ENCODE results near the gene ZEB1.
"Not testable (repeated sequence)": the region's sequence is repeated elsewhere in the genome, so short reads cannot be mapped to it uniquely, and the experiment has no call there.

ZEB1 gene

DNA sequence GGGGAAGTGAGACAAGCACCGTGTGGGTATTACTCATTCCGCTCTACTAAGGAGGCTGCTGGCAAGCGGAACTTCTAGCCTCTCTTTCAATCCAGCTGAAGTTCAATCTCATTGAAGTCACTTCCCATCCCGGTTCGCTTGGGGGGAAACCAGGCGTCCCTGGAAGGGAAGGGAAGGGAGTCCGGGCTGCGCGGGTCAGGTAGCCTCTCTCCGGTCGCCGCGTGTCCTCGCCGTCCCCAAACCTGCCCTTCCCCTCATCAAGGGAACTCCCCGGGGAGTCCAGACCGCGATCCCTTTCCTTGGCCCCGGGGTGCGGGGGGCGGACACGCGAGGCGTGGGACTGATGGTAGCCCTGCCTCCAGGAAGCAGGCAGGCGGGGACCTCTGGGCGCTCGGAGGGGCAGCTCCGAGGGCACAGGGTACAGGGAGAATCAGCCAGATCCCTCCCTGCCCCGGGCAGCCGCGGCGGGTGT is 598 bp upstream of the ZEB1 start:
- DNase-seq (ENCODE audit: low read depth in 2 of 2) = peak in 1 of 2 donors; percentile 40

DNA sequence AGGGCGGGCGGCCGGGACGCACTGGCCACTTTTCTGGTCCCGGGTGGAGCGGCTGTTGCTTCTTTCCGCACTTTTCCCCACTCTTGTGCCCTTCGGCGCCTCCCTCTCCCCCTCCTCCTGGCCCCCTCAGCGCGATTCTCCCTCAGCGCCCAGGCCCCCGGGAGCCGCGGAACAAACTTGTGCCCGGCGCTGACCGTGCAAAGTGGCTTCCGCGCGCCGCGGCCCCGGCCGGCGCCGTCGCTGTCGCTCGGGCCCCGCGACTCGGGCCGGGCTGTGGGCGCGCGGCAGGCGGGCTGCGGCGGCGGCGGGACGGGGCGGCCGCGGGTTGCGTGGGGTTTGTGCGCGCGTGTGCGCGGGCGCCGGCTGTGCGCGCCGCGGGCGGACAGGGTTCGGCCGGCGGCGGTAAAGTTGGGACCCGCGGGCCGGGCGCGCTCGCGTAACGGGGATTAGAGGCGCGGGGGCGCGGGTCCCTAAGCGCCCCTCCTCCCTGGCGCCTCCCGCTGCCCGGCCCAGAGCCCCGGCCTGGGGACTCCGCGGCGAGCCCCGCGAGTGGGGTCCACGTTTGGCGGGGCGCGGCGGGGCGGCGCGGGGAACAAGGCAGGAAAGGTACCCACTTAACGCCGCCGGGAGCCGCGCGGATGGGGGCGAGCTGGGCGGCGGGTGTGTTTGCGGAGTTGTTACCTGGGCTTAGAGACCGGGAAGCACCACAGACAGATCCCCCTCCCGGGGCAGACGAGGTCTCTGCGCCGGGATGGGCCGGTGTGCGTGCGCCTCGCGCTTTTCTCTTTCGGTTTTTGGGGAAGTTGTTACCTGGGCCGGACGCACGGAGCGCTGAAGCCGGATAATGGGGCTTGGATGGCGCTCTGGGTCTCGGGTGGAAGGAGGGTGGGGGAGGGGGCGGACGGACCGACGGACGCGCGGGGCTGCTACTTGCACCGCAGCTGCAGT is 860 bp downstream of the ZEB1 start:
- DNase-seq (ENCODE audit: low read depth in 2 of 2) = peak; percentile 33 to 35

DNA sequence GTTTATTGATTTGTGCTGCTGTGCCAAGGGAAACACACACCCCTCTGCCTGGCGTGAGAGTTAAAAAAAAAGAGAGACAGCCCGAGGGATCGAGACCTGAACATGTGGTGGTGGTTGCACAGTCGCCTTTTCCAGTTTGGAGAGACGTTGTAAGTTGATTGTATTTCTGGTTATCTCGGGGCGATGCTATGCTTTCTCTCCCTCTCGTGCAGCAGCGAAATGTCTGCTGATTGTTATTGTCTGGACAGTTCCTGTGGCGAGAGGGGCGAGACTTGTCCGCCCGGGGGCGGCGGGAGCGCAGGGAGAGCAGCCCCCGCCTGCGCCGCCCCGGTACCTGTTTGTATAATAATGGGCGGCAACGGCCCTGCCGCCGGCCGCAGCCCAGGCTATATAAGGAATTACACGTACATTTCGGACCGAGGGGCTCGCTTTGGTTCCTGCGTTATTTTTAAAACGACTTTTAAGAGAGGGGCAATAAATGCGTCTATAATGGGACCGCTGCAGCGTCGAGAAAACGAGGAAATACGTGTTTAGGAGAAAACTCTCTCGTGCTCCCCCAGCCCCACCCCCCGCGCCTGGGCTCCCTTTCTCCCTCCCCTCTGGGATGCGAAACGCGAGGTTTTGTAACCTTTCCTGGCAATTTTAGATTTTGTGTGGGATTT is 1.7 kb downstream of the ZEB1 start:
- no peak for DNase-seq (ENCODE audit: low read depth in 2 of 2)

DNA sequence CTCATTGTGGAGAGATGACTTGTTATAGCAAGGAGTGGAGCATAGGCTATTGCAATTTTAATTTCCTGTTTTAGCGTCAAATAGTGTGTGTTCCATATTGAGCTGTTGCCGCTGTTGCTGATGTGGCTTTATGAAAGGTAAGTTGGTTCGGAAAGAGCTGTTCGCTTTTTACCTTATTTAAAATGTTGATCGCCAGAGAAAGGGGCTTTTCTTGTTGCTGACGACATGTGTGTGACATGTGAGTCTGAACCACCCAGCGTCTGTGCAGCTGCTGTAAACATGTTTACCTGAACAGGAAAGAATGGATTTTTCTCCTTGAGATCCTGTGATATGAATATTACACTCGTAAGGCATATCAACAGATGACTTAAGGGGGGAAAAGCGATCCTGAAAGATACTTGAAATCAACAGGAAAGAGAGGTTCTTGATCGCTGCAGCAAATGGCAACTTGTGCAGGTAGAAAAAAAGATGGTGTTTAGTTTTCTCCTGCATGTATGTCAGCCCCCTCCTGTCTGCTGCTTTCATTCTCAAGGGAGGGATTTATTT is 2.5 kb downstream of the ZEB1 start:
- DNase-seq (ENCODE audit: low read depth in 2 of 2) = no peak

DNA sequence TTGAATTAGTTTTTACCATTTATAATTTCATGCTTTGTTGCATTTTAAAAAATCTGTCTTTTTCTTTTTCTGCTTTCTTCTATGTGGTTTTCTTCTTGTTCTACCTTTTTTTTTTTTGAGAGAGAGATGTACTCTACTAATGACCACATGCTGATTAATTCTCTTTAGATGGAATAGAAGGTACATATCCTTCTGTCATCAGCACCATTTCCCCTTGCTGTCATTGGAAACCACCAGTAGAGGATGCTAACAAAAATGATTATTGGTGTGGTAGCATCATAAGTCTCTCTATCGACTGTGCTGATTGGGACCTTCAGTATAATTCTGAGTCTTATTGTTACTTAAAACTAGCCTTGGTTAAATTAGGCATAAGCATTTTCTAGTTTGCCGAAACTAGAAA is 3.6 kb downstream of the ZEB1 start:
- no peak for DNase-seq (ENCODE audit: low read depth in 2 of 2)

DNA sequence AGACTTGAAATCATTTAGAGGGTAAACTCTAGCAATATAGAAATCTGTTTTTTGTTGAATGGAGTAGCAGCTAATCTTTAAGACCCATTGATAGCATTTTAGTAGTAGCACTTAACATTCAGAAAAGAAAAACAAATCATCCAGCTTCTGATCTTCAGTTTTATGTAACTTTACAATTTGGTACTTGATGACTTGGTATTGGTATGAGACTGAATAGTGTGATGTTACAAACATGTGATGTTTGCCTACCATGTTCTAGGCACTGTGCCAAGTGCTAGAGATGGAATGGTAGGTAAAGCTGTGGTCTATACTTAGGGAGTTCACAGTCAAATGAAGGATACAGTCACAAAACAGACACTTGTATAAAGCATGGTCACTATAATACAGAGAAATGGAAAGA is 21.3 kb downstream of the ZEB1 start:
- no peak for DNase-seq (ENCODE audit: low read depth in 2 of 2)

DNA sequence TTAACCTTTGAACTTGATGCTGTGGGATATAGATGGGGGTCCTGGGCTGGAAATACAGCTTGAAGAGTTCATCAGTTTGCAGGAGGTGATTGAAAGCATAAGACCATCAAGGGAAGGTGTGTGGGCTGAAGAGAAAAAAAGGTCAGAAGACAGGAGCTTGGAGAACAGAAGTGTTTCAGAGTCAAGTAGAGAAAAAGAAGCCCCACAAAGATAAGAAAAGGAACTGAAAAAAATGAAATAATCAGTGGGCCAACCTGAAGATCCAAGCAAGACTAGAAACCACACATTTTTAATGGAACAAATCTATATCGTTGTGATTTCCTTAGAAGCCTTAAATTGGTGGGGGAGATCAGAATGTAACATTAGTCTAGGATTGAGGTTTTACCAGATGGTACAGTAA is 22.5 kb downstream of the ZEB1 start:
- DNase-seq (ENCODE audit: low read depth in 2 of 2) = no peak

DNA sequence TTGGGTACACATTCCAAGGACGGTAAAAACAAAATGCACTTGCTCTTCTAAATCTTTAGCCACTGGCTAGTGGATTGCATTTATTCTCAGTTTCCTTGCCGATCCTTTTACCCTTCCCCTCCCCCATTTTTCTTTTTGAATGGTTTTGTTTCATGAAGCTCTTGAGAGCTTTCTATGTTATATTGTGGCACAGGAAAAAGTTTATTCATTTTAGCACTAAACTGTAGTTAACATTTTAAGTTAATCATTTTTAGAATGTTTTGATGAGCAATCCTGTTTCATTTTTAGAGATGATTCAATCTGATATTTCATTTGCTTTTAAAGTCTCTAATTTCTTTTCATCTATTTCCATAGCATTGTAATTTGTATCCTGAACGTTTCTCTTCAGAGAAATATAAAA is 24.0 kb downstream of the ZEB1 start:
- no peak for DNase-seq (ENCODE audit: low read depth in 2 of 2)

DNA sequence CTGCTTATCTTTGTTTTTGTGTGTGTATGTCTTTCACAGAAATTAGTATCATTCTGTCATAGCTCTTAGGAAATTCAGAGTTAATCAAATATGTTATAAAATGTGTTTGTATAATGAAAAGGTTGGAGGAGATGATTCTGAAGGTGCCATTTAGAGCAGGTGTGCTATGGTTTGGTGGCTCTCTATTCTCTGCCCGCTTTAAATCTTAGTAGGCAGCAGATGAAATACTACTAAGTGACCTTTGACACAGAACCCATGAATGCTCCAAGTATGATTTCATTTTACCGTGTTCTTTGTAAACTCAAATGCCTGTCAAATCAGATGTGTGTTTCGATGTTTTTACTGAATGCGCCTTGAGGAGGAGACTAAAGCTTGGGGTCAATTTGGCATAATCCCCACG is 24.5 kb downstream of the ZEB1 start:
- no peak for DNase-seq (ENCODE audit: low read depth in 2 of 2)

DNA sequence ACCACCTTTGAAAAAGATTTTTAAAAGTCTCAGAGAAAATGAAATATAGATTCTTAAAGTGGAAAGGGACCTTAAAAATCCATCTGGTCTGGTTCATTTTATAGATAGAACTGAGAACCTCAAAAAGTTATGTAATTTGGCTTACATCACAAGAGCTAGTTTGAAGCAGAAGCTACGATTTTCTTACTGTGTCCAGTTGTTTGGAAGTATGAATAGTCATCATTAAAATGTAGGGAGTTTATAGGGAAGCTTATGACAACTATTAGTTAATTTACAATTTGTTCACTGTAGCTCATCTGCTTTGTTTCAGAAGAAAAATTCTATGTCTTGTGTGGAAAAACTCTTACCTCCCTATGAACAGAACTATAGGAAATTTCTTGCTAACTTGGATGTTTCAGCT is 26.9 kb downstream of the ZEB1 start:
- DNase-seq (ENCODE audit: low read depth in 2 of 2) = no peak

DNA sequence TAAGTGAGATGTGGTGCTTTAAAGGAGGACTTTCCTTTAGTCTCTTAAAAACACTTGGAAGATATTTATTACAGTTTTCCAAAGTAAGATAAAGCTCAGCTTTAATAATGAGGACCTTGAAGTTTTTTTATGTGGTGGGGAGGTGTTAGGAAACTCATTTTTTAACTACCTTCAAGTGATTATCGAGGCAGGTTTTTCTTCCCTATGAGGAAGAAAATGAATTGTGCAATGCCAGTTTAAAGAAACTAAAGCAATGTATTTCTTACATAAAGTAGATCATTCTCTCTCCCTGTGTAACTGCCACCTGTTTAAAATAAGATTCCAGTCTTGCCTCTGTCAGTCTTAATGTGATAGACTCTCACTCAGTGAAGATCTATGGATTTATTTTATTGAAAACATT is 27.9 kb downstream of the ZEB1 start:
- no peak for DNase-seq (ENCODE audit: low read depth in 2 of 2)

DNA sequence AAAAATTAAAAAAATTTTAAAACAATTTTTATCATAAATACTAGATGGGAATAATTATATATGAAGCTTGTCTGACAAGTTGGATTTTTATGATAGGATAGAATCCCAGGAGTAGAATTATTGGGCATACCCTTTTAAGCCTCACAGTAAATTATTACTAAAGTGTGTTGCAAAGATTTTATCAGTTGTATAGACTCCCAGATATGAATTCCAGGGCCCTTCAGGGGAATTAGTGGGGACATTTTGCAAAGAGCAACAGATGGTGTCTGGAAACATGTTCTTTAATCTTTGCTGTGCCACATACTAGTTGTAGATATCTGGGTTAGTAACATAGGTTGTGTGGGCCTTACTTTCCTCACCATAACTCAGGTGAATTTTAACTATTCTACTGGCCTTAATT is 28.7 kb downstream of the ZEB1 start:
- no peak for DNase-seq (ENCODE audit: low read depth in 2 of 2)

DNA sequence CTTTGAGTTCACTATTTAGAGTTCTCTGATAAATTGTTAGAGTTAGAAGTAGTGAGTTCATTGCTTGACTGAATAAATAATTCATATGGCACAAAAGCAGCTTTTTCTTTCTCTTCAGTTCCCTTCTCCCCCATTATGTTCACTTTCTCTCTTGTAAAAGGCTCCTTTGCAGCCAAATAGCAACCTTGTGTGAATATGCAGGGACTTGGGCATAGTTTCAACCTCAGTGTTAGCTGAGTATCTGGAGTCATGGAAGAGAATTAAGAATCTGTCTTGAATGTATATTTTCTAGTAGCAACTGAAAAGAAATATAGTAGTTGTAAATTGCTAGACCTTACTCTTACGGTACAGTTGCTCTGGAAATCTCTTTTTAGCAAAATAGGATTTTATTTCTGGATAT is 31.9 kb downstream of the ZEB1 start:
- DNase-seq (ENCODE audit: low read depth in 2 of 2) = no peak

DNA sequence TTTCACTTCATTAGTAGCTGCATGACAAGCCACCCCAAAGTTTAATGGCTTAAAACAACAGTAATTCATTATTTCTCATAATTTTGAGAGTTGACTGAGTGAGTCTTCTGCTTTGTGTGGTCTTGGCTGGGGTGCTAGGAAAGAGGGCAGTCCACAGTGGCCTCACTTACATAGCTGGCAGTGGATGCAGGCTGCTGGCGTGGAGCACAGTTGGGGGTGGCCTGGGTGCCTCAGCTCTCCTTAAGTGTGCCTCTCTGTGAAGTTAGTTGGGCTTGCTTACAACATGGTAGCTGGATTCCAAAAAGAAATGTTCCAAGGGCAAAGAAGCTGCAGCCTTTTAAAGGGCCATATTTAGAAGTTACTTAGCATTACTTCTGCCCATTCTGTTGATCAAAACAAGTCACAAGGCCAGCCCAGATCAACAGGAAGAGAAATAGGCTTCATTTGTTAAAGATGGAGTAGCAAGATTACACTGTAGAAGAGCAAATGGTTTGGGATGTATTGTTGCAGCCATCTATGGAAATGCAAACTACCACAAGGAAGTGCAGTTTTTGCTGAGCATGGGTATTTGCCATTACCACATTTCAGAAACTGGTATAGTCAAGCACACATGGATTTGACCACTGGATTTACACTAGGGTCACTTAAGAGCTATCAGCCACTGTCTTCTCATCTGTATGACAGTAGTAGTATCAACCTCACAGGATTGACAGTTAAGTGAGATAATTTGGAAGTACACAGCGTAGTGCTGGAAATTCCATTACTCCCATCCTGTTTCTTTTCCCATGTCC is 33.6 kb downstream of the ZEB1 start:
- no peak for DNase-seq (ENCODE audit: low read depth in 2 of 2)

DNA sequence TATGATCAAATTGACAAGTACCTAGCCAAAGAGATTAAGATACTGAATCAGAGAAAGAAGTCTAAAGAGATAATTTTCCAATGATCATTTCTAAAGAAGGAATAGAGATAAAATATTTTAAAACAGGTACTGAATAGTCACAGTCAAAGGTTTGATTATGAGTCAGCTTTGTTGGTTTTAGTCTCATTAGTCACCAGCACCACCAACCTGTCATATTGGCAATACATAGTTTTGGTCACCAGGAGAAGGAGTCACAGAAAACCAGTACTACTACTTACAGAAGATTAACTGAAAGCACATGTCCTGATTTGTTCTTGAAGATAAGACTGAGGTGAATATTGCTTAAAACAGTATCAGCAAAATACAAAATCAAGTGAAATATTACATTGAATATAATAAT is 34.6 kb downstream of the ZEB1 start:
- peak in 1 of 2 donors; percentile 21 for DNase-seq (ENCODE audit: low read depth in 2 of 2)

DNA sequence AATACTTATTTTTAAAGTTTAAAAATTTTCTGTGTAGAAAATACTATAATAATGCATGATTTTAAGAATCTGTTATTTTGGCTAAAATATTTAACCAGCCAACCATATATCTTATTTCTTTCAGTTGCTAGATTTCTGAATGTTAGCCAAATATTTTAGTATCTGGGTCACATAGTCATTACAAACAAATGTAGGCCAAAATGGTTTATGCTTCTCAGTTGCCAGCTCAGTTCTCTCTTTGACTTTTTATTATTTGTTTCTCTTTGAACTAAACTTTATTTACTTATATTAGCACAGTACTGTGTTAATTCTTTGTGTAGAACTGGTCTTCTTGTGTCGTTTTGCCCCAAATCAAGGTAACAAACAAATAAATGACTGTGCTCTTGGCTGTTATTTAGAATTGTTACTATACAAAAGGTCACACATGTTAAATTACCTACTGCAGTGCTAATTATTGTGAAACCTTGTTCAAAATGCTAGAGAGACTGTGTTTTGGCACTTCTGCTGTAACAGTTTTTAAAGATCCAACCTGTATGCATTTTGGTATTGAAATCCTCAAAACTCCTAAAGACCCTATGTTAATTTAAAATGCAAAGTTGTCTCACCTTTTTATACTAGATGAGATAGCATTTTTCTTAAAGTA is 39.8 kb downstream of the ZEB1 start:
- DNase-seq (ENCODE audit: low read depth in 2 of 2) = no peak

DNA sequence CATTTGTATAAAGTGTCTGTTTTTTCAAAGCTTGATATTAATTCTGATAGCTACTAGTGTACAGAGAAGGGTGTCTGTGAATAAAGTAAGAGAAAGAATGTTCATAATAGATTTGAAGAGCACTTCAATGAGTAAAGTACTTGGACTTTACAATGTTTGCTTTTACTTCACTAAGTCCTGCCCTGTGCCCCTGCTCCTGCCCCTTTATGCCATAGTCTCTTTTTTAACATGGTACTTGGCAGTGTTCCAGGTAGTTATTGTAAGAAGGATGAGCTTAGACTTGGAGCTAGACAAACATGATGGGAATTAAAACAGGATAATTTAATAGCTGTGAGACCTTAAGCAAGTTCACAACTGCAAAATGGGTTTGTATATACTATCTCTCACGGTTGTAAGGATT is 41.0 kb downstream of the ZEB1 start:
- DNase-seq (ENCODE audit: low read depth in 2 of 2) = no peak

DNA sequence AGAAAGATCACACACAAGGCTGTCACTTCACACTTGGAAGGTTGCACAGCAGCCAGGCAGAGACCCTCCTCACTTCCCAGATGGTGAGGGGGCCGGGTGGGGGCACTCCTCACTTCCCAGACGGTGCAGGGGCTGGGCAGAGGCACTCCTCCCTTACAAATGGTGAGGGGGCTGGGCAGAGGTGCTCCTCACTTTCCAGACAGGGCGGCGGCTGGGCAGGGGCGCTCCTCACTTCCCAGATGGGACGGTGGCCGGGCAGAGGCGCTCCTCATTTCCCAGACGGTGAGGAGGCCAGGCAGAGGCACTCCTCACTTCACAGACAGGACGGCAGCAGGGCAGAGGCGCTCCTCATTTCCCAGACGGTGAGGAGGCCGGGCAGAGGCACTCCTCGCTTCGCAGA is 42.5 kb downstream of the ZEB1 start:
- DNase-seq (ENCODE audit: low read depth in 2 of 2) = not testable (repeated sequence)

DNA sequence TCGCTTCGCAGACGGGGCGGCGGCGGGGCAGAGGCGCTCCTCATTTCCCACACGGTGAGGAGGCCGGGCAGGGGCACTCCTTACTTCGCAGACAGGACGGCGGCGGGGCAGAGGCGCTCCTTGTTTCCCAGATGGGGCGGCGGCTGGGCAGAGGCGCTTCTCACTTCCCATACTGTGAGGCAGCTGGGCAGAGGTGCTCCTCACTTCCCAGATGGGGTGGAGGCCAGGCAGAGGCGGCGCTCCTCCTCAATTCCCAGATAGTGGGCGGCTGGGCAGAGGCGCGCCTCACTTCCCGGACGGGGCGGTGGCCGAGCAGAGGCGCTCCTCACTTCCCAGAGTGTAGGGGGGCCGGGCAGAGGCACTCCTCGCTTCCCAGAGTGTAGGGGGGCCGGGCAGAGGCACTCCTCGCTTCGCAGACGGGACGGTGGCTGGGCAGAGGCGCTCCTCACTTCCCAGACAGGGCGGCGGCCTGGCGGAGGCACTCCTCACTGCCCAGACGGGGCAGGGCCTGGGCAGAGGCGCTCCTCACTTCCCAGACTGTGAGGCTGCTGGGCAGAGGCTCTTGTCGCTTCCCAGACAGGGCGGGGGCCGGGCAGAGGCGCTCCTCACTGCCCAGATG is 43.1 kb downstream of the ZEB1 start:
- no peak for DNase-seq (ENCODE audit: low read depth in 2 of 2)

DNA sequence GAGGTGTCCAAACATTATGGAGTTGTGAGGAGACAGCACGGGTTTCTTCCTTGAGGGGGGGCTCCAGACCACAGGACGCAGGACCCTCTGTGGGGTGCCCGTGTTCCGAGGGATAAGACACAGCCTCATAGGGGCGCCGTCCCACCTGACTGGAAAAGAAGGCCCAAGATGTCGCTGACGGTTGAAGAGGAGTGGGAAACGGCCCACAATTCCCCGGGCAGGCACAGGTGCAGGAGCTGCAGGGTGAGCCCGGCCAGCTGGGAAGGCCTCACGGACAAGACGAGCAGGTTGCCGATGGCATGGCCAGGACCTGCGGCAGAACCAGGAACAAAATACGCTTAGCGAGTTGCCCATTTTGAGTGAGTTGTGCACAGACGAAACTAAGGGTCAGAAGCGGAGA is 44.7 kb downstream of the ZEB1 start:
- DNase-seq (ENCODE audit: low read depth in 2 of 2) = not testable (repeated sequence)

DNA sequence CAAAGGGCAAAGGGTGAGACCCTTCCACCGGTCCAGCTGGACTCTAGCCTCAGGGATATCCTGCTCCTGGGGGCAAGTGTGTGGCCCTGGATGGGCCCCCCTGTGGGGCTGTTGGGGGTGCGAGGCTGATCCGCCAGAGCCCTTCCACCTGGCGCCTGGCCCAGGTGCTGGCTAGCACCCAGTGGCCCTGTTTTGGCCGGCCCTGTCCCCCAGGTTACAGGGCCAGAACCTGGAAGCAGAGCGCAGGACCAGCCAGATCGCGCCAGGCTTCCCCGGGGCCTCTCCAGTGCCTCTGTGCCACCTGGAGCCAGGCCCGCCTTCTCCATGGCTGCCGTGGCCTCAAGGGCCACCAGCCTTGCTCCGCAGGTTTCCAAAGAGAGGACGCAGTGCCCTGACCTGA is 45.2 kb downstream of the ZEB1 start:
- not testable (repeated sequence) for DNase-seq (ENCODE audit: low read depth in 2 of 2)
